Measurements from ENCODE around the gene GALNT11. TPM values are rescaled to one million over a fixed set of nuclear protein-coding genes. Genes with fewer than 3 reads are reported as not detected.

GALNT11 gene
- total RNA-seq (2022; extraction: Qiagen RNA extraction; ENCODE audit: low read depth) = 20.5 to 27.4 TPM (median 23.9 TPM) in 5 replicates

DNA sequence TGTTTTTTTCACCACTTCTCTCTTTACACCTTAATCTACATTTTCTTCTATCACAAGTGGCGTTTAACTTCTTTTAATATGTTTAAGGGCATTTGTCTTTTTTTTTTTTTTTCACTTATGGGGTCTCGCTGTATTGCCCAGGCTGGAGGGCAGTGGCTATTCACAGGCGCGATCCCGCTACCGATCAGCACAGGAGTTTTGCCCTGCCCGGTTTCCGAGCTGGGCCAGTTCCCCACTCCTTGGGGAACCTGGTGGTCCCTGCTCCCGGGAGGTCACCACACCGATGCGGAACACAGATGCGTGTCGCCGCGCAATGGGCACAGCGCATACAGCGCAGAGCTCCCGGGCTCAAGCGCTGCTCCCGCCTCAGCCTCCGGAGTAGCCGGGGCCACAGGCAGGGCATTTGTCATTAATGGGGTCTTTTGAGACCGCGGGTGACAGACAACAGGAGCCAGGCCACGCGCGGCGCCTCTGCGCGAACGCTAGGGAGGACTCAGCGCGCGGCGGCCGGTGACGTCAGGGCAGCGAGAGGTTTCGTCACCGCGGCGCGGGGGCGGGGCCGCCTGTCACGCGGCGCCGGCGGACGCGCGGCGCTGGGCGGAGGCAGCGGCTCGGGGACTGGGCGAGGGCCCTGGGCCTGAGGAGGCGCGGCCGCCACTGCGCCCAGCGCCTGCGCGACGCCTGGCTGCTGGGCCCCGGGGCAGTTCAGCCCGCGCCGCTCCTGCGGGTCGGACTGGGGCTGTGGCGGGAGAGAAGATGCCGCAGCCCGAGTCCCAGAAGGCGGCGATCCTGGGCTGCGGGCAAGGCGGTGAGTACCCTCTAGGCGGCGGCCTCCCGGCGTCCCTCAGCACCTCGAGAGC is at the start of gene GALNT11:
TSS of gene GALNT11 (plus strand) at position 598 of the 860 bp plus-strand sequence. CDS start 68,554 bp downstream, outside the sequence.

Other genes starting within 250 kb of the GALNT11 start
- gene PRKAG2, start 148.6 kb upstream of the GALNT11 start, total RNA-seq (2022; extraction: Qiagen RNA extraction; ENCODE audit: low read depth) = 35.6 to 41.5 TPM (median 37.0 TPM) in 5 replicates
- not detected in 5 replicates for gene GALNTL5, start 69.2 kb upstream of the GALNT11 start, total RNA-seq (2022; extraction: Qiagen RNA extraction; ENCODE audit: low read depth)